H9 (cell line): ENCODE results near the gene ARRB1. TPM values are rescaled to one million over a fixed set of nuclear protein-coding genes. Genes with fewer than 3 reads are reported as not detected.
A peak's percentile ranks its signal among the peaks of the same experiment; 100 is the strongest.

Experiments used
- DNase-seq: peaks from one replicate; pipeline ENCODE4 v3.0.0-alpha.2; 2017
- H2AFZ ChIP-seq: one replicate; pipeline ENCODE4 v1.6.1; 2013; ENCODE audit warnings: mild to moderate bottlenecking, low read length, control low read depth, moderate library complexity
- H2AK5ac ChIP-seq: 2 replicates; pipeline ENCODE4 v1.6.1; 2013; ENCODE audit warnings: low read length, control low read depth, mixed read lengths; ENCODE audit not compliant: insufficient read length
- H2BK120ac ChIP-seq: one replicate; pipeline ENCODE4 v1.6.1; 2013; ENCODE audit warnings: low read depth, mild to moderate bottlenecking, low read length, control low read depth, inconsistent platforms; ENCODE audit not compliant: poor library complexity, severe bottlenecking
- H2BK12ac ChIP-seq: 2 replicates; pipeline ENCODE4 v1.6.1; 2013; ENCODE audit warnings: low read length, control low read depth, mixed read lengths, low read depth; ENCODE audit not compliant: insufficient read length
- H2BK15ac ChIP-seq: 2 replicates; pipeline ENCODE4 v1.6.1; 2013; ENCODE audit warnings: low read depth, low read length, control low read depth
- H2BK20ac ChIP-seq: one replicate; pipeline ENCODE4 v1.6.1; 2013; ENCODE audit warnings: low read depth, mild to moderate bottlenecking, low read length, control low read depth, inconsistent platforms; ENCODE audit not compliant: poor library complexity, severe bottlenecking
- H2BK5ac ChIP-seq: 2 replicates; pipeline ENCODE4 v1.6.1; 2013; ENCODE audit warnings: low read length, control low read depth, mixed read lengths; ENCODE audit not compliant: insufficient read length
- H3K14ac ChIP-seq: 2 replicates; pipeline ENCODE4 v1.6.1; 2013; ENCODE audit warnings: low read length, control low read depth; ENCODE audit not compliant: insufficient read depth
- H3K18ac ChIP-seq: 2 replicates; pipeline ENCODE4 v1.6.1; 2013; ENCODE audit warnings: low read depth, mild to moderate bottlenecking, mixed read lengths, low read length, control low read depth; ENCODE audit not compliant: insufficient read length
- H3K23ac ChIP-seq: 2 replicates; pipeline ENCODE4 v1.6.1; 2013; ENCODE audit warnings: low read length, control low read depth, mixed read lengths, low read depth; ENCODE audit not compliant: insufficient read length
- H3K23me2 ChIP-seq: 2 replicates; pipeline ENCODE4 v1.6.1; 2013; ENCODE audit warnings: low read depth, mild to moderate bottlenecking, mixed read lengths, low read length, control low read depth; ENCODE audit not compliant: insufficient read length, poor library complexity, severe bottlenecking
- H3K27ac ChIP-seq: 2 replicates; pipeline ENCODE4 v1.5.1; 2013; ENCODE audit warnings: low read length, control low read depth, mixed read lengths, low read depth; ENCODE audit not compliant: insufficient read length
- H3K27me3 ChIP-seq: 2 replicates; pipeline ENCODE4 v1.6.1; 2013; ENCODE audit warnings: low read length, control low read depth, inconsistent platforms; ENCODE audit not compliant: insufficient read depth
- H3K4ac ChIP-seq: 2 replicates; pipeline ENCODE4 v1.6.1; 2013; ENCODE audit warnings: low read depth, mild to moderate bottlenecking, control low read depth, inconsistent platforms, low read length, moderate library complexity
- H3K4me1 ChIP-seq: 2 replicates; pipeline ENCODE4 v1.6.1; 2013; ENCODE audit warnings: low read length, control low read depth, inconsistent platforms; ENCODE audit not compliant: insufficient read depth
- H3K4me2 ChIP-seq: 2 replicates; pipeline ENCODE4 v1.6.1; 2013; ENCODE audit warnings: low read length, control low read depth, mixed read lengths; ENCODE audit not compliant: insufficient read length, insufficient read depth
- H3K56ac ChIP-seq: 2 replicates; pipeline ENCODE4 v1.6.1; 2013; ENCODE audit warnings: low read depth, mild to moderate bottlenecking, mixed read lengths, low read length, control low read depth; ENCODE audit not compliant: insufficient read length
- H3K79me1 ChIP-seq: 2 replicates; pipeline ENCODE4 v1.6.1; 2013; ENCODE audit warnings: low read depth, mild to moderate bottlenecking, moderate library complexity, low read length, control low read depth, inconsistent platforms; ENCODE audit not compliant: insufficient read depth, poor library complexity, severe bottlenecking
- H3K79me2 ChIP-seq: 2 replicates; pipeline ENCODE4 v1.6.1; 2013; ENCODE audit warnings: low read length, control low read depth, inconsistent platforms; ENCODE audit not compliant: insufficient read depth
- H3K9ac ChIP-seq: 2 replicates; pipeline ENCODE4 v1.6.1; 2013; ENCODE audit warnings: low read length, control low read depth, mixed read lengths; ENCODE audit not compliant: insufficient read length; ENCODE audit errors: extremely low read depth
- H3K9me3 ChIP-seq: one replicate; pipeline ENCODE4 v1.6.1; 2013; ENCODE audit warnings: low read depth, low read length, inconsistent platforms; ENCODE audit not compliant: control insufficient read depth
- H3T11ph ChIP-seq: one replicate; pipeline ENCODE4 v1.6.1; 2013; ENCODE audit warnings: mild to moderate bottlenecking, low read length, control low read depth, inconsistent platforms
- H4K20me1 ChIP-seq: one replicate; pipeline ENCODE4 v1.6.1; 2013; ENCODE audit not compliant: control insufficient read depth, insufficient read length, insufficient read depth
- H4K5ac ChIP-seq: 2 replicates; pipeline ENCODE4 v1.6.1; 2013; ENCODE audit warnings: low read depth, mild to moderate bottlenecking, mixed read lengths, low read length, control low read depth; ENCODE audit not compliant: insufficient read length
- H4K8ac ChIP-seq: replicated peaks from 2 replicates; pipeline ENCODE4 v1.6.1; 2013; ENCODE audit warnings: low read length, control low read depth, mixed read lengths, low read depth; ENCODE audit not compliant: insufficient read length
- H4K91ac ChIP-seq: 2 replicates; pipeline ENCODE4 v1.6.1; 2013; ENCODE audit warnings: low read depth, mild to moderate bottlenecking, moderate library complexity, mixed read lengths, low read length, control low read depth; ENCODE audit not compliant: insufficient read length
- H3K27ac Mint-ChIP-seq, 3 experiments: 2 replicates in 2 of 3; 3 replicates in 1 of 3; pipeline ENCODE4 v1.8.0; 2020 to 2021; ENCODE audit warnings: mixed read lengths in 3 of 3, mild to moderate bottlenecking in 1 of 3, moderate library complexity in 1 of 3
- H3K27me3 Mint-ChIP-seq: 2 replicates; pipeline ENCODE4 v1.8.0; 2021; ENCODE audit warnings: low read depth, mild to moderate bottlenecking, moderate library complexity, mixed read lengths
- H3K36me3 Mint-ChIP-seq, 3 experiments: 2 replicates in 2 of 3; 3 replicates in 1 of 3; pipeline ENCODE4 v1.8.0; 2020 to 2021; ENCODE audit warnings: low read depth in 3 of 3, mixed read lengths in 3 of 3; ENCODE audit not compliant: insufficient read depth in 1 of 3
- H3K4me1 Mint-ChIP-seq, 2 experiments: 2 replicates each; pipeline ENCODE4 v1.8.0; 2020; ENCODE audit warnings: mixed read lengths in 2 of 2
- H3K4me3 Mint-ChIP-seq, 2 experiments: 2 replicates in 1 of 2; 3 replicates in 1 of 2; pipeline ENCODE4 v1.8.0; 2020 to 2021; ENCODE audit warnings: mild to moderate bottlenecking in 2 of 2, mixed read lengths in 2 of 2, moderate library complexity in 1 of 2
- H3K9me3 Mint-ChIP-seq, 2 experiments: 2 replicates in 1 of 2; 3 replicates in 1 of 2; pipeline ENCODE4 v1.8.0; 2020; ENCODE audit warnings: mild to moderate bottlenecking in 2 of 2, mixed read lengths in 2 of 2, moderate library complexity in 1 of 2
- WGBS: extraction: QIAGEN DNeasy Blood & Tissue Kit; methylation state at CpG from one replicate; pipeline ENCODE4 v1.1.7; 2013; ENCODE audit warnings: missing lambda C conversion rate, low lambda C conversion rate, mixed read lengths; ENCODE audit not compliant: insufficient read length; ENCODE audit errors: extremely low coverage; 5-methylcytosine and 5-hydroxymethylcytosine counted together
- total RNA-seq: library from RNA; stranded (reverse); gene quantifications from 2 replicates; pipeline ENCODE4 v1.2.1, GENCODE V29; 2021
- TF ChIP-seq, protein P1 (sequence below): fragments of 200-600 bp; sonication (generic); conservative IDR thresholded peaks from 3 replicates; pipeline ENCODE4 v1.8.0; 2021; ENCODE audit warnings: antibody characterized with exemption, mild to moderate bottlenecking

ARRB1 gene
- total RNA-seq, 1 experiment from 2014 or later: 20.6 TPM

- Histone ChIP-seq H3K23me2 (no peaks in the 10 kb centered on the region), H3K56ac (no peak overlapping the region), H4K5ac (no peak overlapping the region), H3T11ph (peak overlapping the region; percentile 43), H3K9ac (no peak overlapping the region), H2AK5ac (peak overlapping the region; percentile 9), H2BK15ac (no peak overlapping the region), H2AFZ (no peak overlapping the region), H3K27ac (peak overlapping the region; percentile 94), H3K4me2 (no peak overlapping the region), H3K4me1 (peaks cover 14% of the 10 kb centered on the region; the same call in 1 of the 2 replicates), H3K23ac (no peak overlapping the region), H3K18ac (no peak overlapping the region), H3K9me3 (no peaks in the 10 kb centered on the region), H3K27me3 (no peaks in the 10 kb centered on the region), H4K91ac (no peak overlapping the region), H2BK120ac (no peak overlapping the region), H3K14ac (no peak overlapping the region), H2BK20ac (no peak overlapping the region), H2BK12ac (no peak overlapping the region), H4K8ac (no peak overlapping the region), H3K79me2 (no peaks in the 10 kb centered on the region), H3K79me1 (no peaks in the 10 kb centered on the region), H3K4ac (no peak overlapping the region), H4K20me1 (no peaks in the 10 kb centered on the region), H2BK5ac (no peak overlapping the region)
- peak overlapping the region in 1 of 3 experiments; percentile 97; a peak in 2 of 7 replicates for H3K27ac Mint-ChIP-seq
- WGBS: no CpG with 5 or more reads among the region's 1 CpG
- H3K4me3 Mint-ChIP-seq: no peak overlapping the region
- TF ChIP-seq, protein P1, sequence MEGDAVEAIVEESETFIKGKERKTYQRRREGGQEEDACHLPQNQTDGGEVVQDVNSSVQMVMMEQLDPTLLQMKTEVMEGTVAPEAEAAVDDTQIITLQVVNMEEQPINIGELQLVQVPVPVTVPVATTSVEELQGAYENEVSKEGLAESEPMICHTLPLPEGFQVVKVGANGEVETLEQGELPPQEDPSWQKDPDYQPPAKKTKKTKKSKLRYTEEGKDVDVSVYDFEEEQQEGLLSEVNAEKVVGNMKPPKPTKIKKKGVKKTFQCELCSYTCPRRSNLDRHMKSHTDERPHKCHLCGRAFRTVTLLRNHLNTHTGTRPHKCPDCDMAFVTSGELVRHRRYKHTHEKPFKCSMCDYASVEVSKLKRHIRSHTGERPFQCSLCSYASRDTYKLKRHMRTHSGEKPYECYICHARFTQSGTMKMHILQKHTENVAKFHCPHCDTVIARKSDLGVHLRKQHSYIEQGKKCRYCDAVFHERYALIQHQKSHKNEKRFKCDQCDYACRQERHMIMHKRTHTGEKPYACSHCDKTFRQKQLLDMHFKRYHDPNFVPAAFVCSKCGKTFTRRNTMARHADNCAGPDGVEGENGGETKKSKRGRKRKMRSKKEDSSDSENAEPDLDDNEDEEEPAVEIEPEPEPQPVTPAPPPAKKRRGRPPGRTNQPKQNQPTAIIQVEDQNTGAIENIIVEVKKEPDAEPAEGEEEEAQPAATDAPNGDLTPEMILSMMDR: no peak
- peaks cover 35 to 68% of the 10 kb centered on the region in 2 experiments for H3K4me1 Mint-ChIP-seq
- DNase-seq: no peak
- H3K9me3 Mint-ChIP-seq: peaks cover 4 to 11% of the 10 kb centered on the region in 2 experiments; a peak in 4 of 5 replicates
- peaks cover 0 to 11% (median 10%) of the 10 kb centered on the region in 3 experiments; a peak in 5 of 7 replicates for H3K36me3 Mint-ChIP-seq
- no peaks in the 10 kb centered on the region for H3K27me3 Mint-ChIP-seq
Observed at GRCh38 chr11:75330291-75330690, 21.2 kb downstream of the ARRB1 start.
